Ishikawa (cell line): ENCODE results near the gene CWF19L1.

Source experiments
- CREB1 ChIP-seq: IDR thresholded peaks from 2 replicates; pipeline ENCODE4 v1.6.1; 2012; ENCODE audit warnings: low read depth
- EGR1 ChIP-seq: IDR thresholded peaks from 2 replicates; pipeline ENCODE4 v1.6.1; 2012
- FOXM1 ChIP-seq: IDR thresholded peaks from 2 replicates; pipeline ENCODE4 v1.6.1; 2012; ENCODE audit warnings: low read depth, borderline replicate concordance
- RAD21 ChIP-seq: IDR thresholded peaks from 2 replicates; pipeline ENCODE4 v1.6.1; 2012; ENCODE audit warnings: low read depth
- REST ChIP-seq: IDR thresholded peaks from 2 replicates; pipeline ENCODE4 v1.6.1; 2012; ENCODE audit warnings: low read depth, mild to moderate bottlenecking
- TF ChIP-seq, protein P1 (sequence below): IDR thresholded peaks from 2 replicates; pipeline ENCODE4 v1.6.1; 2012

DNA sequence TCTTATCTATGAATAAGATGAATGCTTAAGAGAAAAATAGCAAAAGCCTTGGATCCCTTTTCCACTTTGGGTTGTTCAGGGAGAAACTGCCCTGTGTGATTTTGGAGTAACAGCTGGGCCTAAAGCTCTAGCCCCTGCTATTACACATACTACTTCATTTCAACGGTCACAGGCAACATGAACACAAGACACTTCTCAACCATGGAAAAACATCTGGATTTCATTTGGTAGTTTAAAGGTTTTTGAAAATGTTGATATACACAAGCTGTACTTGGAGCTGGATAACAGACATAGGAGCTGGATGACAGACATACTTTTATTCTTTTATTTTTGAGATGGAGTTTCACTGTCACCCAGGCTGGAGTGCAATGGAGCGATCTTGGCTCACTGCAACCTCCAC is 35.3 kb downstream of the CWF19L1 start:
- TF ChIP-seq EGR1 (no peak), RAD21 (no peak), REST (no peak), CREB1 (no peak), FOXM1 (no peak)
- TF ChIP-seq, protein P1, sequence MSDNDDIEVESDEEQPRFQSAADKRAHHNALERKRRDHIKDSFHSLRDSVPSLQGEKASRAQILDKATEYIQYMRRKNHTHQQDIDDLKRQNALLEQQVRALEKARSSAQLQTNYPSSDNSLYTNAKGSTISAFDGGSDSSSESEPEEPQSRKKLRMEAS = no peak
